Heart right ventricle (tissue), 16 donors: ENCODE results near the gene SH3BP4. TPM values are rescaled to one million over a fixed set of nuclear protein-coding genes. Genes with fewer than 3 reads are reported as not detected.
A peak's percentile ranks its signal among the peaks of the same experiment; 100 is the strongest.

ENCODE experiments used
- ATAC-seq, 8 donors: fragments of 200-7000 bp; cut with Tn5 transposase; one replicate each; pipeline ENCODE4 v1.9.1; 2020; ENCODE audit warnings: mild to moderate bottlenecking in 8 of 8, moderate library complexity in 8 of 8, moderate number of reproducible peaks in 1 of 8
- DNase-seq, 2 donors: peaks; one replicate each; pipeline ENCODE4 v3.0.0-alpha.2; 2020
- H3K27ac ChIP-seq, 10 donors: fragments of 200-600 bp; sonication (generic) in 2 of 10; one replicate each; pipeline versions ENCODE4 v1.5.0 to v1.8.0; 2020 to 2022; ENCODE audit warnings: mild to moderate bottlenecking in 3 of 10
- H3K27me3 ChIP-seq, 7 donors: fragments of 200-600 bp; one replicate each; pipeline ENCODE4 v1.8.0; 2021 to 2022; ENCODE audit warnings: mild to moderate bottlenecking in 2 of 7
- H3K36me3 ChIP-seq, 9 donors: fragments of 200-600 bp; sonication (generic) in 1 of 9; one replicate each; pipeline versions ENCODE4 v1.5.0 to v1.8.0; 2020 to 2022; ENCODE audit warnings: mild to moderate bottlenecking in 2 of 9
- H3K4me1 ChIP-seq, 9 donors: fragments of 200-600 bp; sonication (generic) in 1 of 9; one replicate each; pipeline versions ENCODE4 v1.5.0 to v1.8.0; 2020 to 2022; ENCODE audit warnings: mild to moderate bottlenecking in 4 of 9
- H3K4me3 ChIP-seq, 10 donors: fragments of 200-600 bp; sonication (generic) in 2 of 10; one replicate each; pipeline versions ENCODE4 v1.5.0 to v1.8.0; 2020 to 2022; ENCODE audit warnings: mild to moderate bottlenecking in 7 of 10, moderate library complexity in 2 of 10
- H3K9me3 ChIP-seq, 11 donors: fragments of 200-600 bp in 10 of 11; sonication (generic) in 2 of 11; one replicate each; pipeline versions ENCODE4 v1.5.0 to v1.8.0; 2013 to 2022; ENCODE audit warnings: mild to moderate bottlenecking in 2 of 11, control low read depth in 1 of 11, moderate library complexity in 1 of 11
- WGBS, 2 donors: extraction: QIAGEN DNeasy Blood & Tissue Kit; methylation state at CpG; one replicate each; pipeline ENCODE4 v1.1.7; 2013; ENCODE audit warnings: inconsistent platforms in 1 of 2; 5-methylcytosine and 5-hydroxymethylcytosine counted together
- intact Hi-C, 10 donors: fragments of 100-400 bp; cut with DNase I; formaldehyde crosslinking; loops; one replicate each; pipeline versions ENCODE4 v1.11.1 to v1.14.2; 2022
- polyA plus RNA-seq, 2 donors: library from polyadenylated mRNA; stranded (reverse); fragments of 200-250 nt; gene quantifications; one replicate each; pipeline ENCODE4 v1.2.3, GENCODE V29; 2013
- total RNA-seq, 10 donors: library from RNA; stranded (reverse); fragmentation: NEBNext Ultra II Directional in 3 of 10; extraction: Animal tissue kit (Norgen Biotek cat#: 25700) in 3 of 10; gene quantifications; one replicate each; pipeline versions ENCODE4 v1.2.1 to v1.2.4, GENCODE V29; 2021 to 2023
- TF ChIP-seq, protein P1 (sequence below), 9 donors: fragments of 200-600 bp; sonication (generic) in 2 of 9; IDR thresholded peaks; one replicate each; pipeline versions ENCODE4 v1.5.0 to v1.8.0; 2021 to 2022; ENCODE audit warnings: antibody characterized with exemption in 9 of 9, mild to moderate bottlenecking in 5 of 9, moderate library complexity in 1 of 9
- donor health status: Arrhythmogenic right ventricular cardiomyopathy.
- donor health status: ischemic (EF 13 %, LVEDD 7.1; RV severe dilation, severe dysfunction).
- donor health status: healthy with polysubstance abuse.
- donor health status: DM: no; HTN: yes; CAD: no.
- donor health status: DM: no; HTN: no; CAD: no.
- donor health status: ischemic (EF 25% LVEDD 6.9; RV normal size, moderate dysfunction).
- donor health status: ischemic (EF 25% LVEDD 5.7; RV mildly dilated, moderate dysfunction).
- donor health status: healthy.
- donor health status: DM: yes; HTN: yes; CAD: no.
- donor health status: Ischemic cardiomyopathy.
- donor health status: ischemic (EF 35%, LVEDD 5.7; RV mildly dilated, moderate dysfunction).
- donor health status: nonischemic (EF 11% LVEDD 7.7; RV severe dilation, severe dysfunction).
- donor health status: DM: yes; HTN: yes; CAD: no.
- donor health status: PGD.
- donor health status: ischemic (EF 29% LVEDD 5.4; RV normal size, mild dysfunction).
- donor health status: nonischemic (EF 23%, LVEDD 6.1; RV moderate dilation, normal function).

Gene SH3BP4
- total and polyA plus RNA-seq, 12 donors, result 6.3 to 15.3 (median 10.8) TPM

DNA sequence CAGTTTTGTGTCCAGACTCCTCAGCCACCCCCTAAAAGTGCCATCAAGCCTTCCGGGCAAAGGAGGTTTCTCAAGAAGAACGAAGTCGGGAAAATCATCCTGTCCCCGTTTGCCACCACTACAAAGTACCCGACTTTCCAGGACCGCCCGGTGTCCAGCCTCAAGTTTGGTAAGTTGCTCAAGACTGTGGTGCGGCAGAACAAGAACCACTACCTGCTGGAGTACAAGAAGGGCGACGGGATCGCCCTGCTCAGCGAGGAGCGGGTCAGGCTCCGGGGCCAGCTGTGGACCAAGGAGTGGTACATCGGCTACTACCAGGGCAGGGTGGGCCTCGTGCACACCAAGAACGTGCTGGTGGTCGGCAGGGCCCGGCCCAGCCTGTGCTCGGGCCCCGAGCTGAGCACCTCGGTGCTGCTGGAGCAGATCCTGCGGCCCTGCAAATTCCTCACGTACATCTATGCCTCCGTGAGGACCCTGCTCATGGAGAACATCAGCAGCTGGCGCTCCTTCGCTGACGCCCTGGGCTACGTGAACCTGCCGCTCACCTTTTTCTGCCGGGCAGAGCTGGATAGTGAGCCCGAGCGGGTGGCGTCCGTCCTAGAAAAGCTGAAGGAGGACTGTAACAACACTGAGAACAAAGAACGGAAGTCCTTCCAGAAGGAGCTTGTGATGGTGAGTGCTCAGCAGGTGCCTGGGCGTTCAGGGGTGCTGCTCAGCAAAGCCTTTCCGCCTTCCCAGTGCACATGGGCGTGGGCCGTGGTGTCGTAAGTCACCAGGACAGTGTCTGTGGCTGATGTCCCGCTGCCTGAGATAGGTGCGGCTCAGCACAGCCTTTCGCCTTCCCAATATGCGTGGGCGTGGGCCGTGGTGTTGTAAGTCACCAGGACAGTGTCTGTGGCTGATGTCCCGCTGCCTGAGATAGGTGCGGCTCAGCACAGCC is 91.0 kb downstream of the SH3BP4 start:
- Histone ChIP-seq H3K27ac (no peak overlapping the region), H3K9me3 (no peaks in the 10 kb centered on the region), H3K27me3 (no peaks in the 10 kb centered on the region), H3K4me3 (no peak overlapping the region), H3K36me3 (peaks cover 0 to 60% (median 18%) of the 10 kb centered on the region in 9 donors), H3K4me1 (peaks cover 0 to 27% (median 9%) of the 10 kb centered on the region in 9 donors)
- ATAC-seq (no peak), DNase-seq (no peak)
- WGBS, 2 donors, result 94 to 97% methylated on average over 43 to 44 of the region's 49 CpGs
- TF ChIP-seq, protein P1, sequence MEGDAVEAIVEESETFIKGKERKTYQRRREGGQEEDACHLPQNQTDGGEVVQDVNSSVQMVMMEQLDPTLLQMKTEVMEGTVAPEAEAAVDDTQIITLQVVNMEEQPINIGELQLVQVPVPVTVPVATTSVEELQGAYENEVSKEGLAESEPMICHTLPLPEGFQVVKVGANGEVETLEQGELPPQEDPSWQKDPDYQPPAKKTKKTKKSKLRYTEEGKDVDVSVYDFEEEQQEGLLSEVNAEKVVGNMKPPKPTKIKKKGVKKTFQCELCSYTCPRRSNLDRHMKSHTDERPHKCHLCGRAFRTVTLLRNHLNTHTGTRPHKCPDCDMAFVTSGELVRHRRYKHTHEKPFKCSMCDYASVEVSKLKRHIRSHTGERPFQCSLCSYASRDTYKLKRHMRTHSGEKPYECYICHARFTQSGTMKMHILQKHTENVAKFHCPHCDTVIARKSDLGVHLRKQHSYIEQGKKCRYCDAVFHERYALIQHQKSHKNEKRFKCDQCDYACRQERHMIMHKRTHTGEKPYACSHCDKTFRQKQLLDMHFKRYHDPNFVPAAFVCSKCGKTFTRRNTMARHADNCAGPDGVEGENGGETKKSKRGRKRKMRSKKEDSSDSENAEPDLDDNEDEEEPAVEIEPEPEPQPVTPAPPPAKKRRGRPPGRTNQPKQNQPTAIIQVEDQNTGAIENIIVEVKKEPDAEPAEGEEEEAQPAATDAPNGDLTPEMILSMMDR (IDR thresholded peaks at IDR 0.05), result no peak
- intact Hi-C loops, result loop anchor here in 1 of 10 donors (10.0 kb wide), 1 partner anchor 88 kb away; the partner anchor contains the start of gene SH3BP4

DNA sequence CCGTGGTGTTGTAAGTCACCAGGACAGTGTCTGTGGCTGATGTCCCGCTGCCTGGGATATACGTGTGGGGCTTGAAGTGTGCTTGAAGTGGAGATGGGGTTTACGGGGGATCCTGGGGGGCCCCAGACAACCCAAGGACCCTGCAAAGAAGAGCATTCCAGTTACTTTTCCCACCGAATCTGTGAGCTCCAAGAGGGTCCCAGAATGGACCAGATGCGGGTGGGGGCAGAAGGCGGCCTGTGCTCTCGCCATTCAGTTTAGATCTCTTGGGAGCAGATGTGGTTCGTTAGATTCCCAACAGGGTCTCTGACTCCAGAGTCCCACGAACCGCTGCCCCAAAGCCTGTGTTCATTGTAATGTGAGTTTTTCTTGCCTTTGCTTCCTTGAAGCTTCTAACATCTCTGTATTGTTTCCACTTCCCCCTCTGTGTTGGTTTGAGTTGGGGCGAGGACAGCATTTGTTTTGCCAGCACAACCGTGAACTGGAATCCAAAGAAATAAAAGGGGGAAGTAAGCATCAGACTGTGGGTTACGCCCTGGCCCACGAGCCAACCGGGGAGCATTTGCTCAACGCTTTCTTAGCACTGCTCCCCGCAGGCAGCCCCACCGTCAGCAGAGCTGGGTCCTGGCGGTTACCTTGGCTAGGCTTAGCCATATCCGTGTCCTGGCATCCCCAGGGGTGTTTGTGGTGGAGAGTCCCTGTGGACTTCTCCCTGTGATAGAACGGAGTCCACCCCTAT is 92.1 kb downstream of the SH3BP4 start:
- peak in 7 of 8 donors; percentile 31 to 52 (median 37) for ATAC-seq

DNA sequence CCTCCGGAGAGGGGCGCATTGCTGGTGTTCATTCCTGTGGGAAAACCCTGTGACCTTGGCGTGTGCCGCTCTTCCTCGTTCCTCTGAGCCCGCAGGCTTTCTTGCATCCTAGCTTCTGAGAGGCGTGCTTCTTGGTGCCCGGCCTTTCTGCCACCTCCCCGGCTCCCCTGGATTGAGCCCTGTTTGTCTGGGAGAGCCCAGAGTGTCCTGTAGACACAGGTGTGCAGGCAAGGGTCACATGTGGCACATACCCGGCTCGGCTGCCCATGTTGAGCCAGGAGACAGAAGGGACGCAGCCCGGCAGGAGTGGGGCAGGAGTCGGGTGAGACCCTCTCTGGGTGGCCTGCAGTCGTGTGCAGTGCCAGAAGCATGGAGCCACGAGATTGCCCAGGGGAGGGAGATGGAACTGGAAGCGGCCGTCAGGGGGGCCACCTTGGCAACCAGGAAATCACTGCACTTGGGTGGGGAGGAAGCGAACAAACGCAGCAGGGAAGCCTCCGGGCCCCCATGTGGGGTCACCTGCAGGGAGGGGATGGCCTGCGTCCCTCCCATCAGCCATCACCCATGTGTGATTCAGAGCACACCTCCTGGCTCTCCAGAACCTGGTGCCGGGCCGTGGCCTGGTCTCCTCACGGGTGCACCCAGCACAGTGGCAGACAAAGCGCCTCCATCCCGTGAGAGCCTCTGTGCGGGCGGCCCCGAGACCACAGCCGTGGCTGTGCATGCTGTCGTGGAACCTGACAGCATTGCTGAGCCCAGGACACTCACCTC is 92.9 kb downstream of the SH3BP4 start:
- peak overlapping the region in 3 of 10 donors; percentile 9 to 33 (median 16) for H3K27ac ChIP-seq
- DNase-seq (no peak), ATAC-seq (no peak)
- H3K4me1 ChIP-seq, result peaks cover 0 to 40% (median 19%) of the 10 kb centered on the region in 9 donors
- peaks cover 0 to 54% (median 18%) of the 10 kb centered on the region in 9 donors for H3K36me3 ChIP-seq
- H3K9me3 ChIP-seq, result no peaks in the 10 kb centered on the region
- no peaks in the 10 kb centered on the region for H3K27me3 ChIP-seq
- intact Hi-C loops, result loop anchor here in 2 of 10 donors (5.0 to 10.0 kb wide), 2 partner anchors 90 to 92 kb away; partner anchors contain the start of gene SH3BP4 (in 2 of the 2)
- TF ChIP-seq, protein P1 (IDR thresholded peaks at IDR 0.05), result no peak
- no peak overlapping the region for H3K4me3 ChIP-seq
- 79 to 83% methylated on average over 32 of the region's 32 CpGs for WGBS, 2 donors

More for the DNA sequence above, 92.1 kb downstream of the SH3BP4 start:
- Histone ChIP-seq H3K4me1 (peaks cover 0 to 35% (median 16%) of the 10 kb centered on the region in 9 donors), H3K27ac (peak overlapping the region in 4 of 10 donors; percentile 15 to 47 (median 38)), H3K27me3 (no peaks in the 10 kb centered on the region), H3K4me3 (no peak overlapping the region), H3K9me3 (no peaks in the 10 kb centered on the region), H3K36me3 (peaks cover 0 to 54% (median 18%) of the 10 kb centered on the region in 9 donors)
- WGBS, 2 donors, result 72 to 83% methylated on average over 22 of the region's 22 CpGs
- TF ChIP-seq, protein P1 (IDR thresholded peaks at IDR 0.05), result no peak
- no peak for DNase-seq
- intact Hi-C loops, result loop anchor here in 1 of 10 donors (10.0 kb wide), 1 partner anchor 89 kb away; the partner anchor contains the start of gene SH3BP4
